CD14-positive monocyte (primary cell): Measurements from ENCODE around the gene RESP18. TPM values are rescaled to one million over a fixed set of nuclear protein-coding genes. Genes with fewer than 3 reads are reported as not detected.

Experiments used
- DNase-seq, 3 donors: peaks; one replicate each; pipeline ENCODE4 v3.0.0-alpha.2; 2011 to 2022
- H2AFZ ChIP-seq: 2 replicates; pipeline ENCODE4 v1.6.0; 2012; ENCODE audit warnings: mild to moderate bottlenecking, low read depth, low read length, inconsistent platforms; ENCODE audit not compliant: insufficient read depth, poor library complexity, severe bottlenecking
- H3K27ac ChIP-seq, 2 donors: 1 replicate in 1 of 2; 2 replicates in 1 of 2; pipeline ENCODE4 v1.5.1; 2012 to 2013; ENCODE audit warnings: low read length in 2 of 2, control low read depth in 1 of 2, inconsistent platforms in 1 of 2, low read depth in 1 of 2, mild to moderate bottlenecking in 1 of 2
- H3K27me3 ChIP-seq, 2 donors: one replicate each; pipeline versions ENCODE4 v1.6.0 to v1.6.1; 2011 to 2013; ENCODE audit warnings: low read length in 2 of 2; ENCODE audit not compliant: control insufficient read depth in 2 of 2, insufficient read depth in 2 of 2
- H3K36me3 ChIP-seq, 2 donors: replicated peaks in 1 of 2; 1 replicate in 1 of 2; 2 replicates in 1 of 2; pipeline versions ENCODE4 v1.5.1 to v1.6.1; 2012 to 2013; ENCODE audit warnings: low read length in 2 of 2, control low read depth in 1 of 2, inconsistent platforms in 1 of 2, mild to moderate bottlenecking in 1 of 2; ENCODE audit not compliant: insufficient read depth in 2 of 2, control insufficient read depth in 1 of 2
- H3K4me1 ChIP-seq, 2 donors: 1 replicate in 1 of 2; 2 replicates in 1 of 2; pipeline versions ENCODE4 v1.5.1 to v1.6.1; 2012 to 2013; ENCODE audit warnings: low read length in 2 of 2, control low read depth in 1 of 2, inconsistent platforms in 1 of 2, mild to moderate bottlenecking in 1 of 2, moderate library complexity in 1 of 2; ENCODE audit not compliant: insufficient read depth in 2 of 2, control insufficient read depth in 1 of 2
- H3K4me2 ChIP-seq: replicated peaks from 2 replicates; pipeline ENCODE3; 2012; ENCODE audit warnings: low read length, moderate library complexity, mild to moderate bottlenecking; ENCODE audit not compliant: poor library complexity, severe bottlenecking; ENCODE audit errors: extremely low read depth
- H3K4me3 ChIP-seq, 3 experiments: fragments of 200-600 bp in 1 of 3; sonication (generic) in 1 of 3; replicated peaks in 1 of 3; 1 replicate in 2 of 3; 2 replicates in 1 of 3; pipeline ENCODE4 v1.5.1; 2011 to 2013; ENCODE audit warnings: low read length in 3 of 3, mild to moderate bottlenecking in 3 of 3, control low read depth in 2 of 3, low read depth in 2 of 3, inconsistent platforms in 1 of 3, moderate library complexity in 1 of 3
- H3K79me2 ChIP-seq: 2 replicates; pipeline ENCODE4 v1.6.0; 2012; ENCODE audit warnings: mild to moderate bottlenecking, control low read depth, inconsistent platforms, low read length, moderate library complexity; ENCODE audit not compliant: insufficient read depth
- H3K9ac ChIP-seq: 2 replicates; pipeline ENCODE4 v1.6.0; 2017; ENCODE audit warnings: low read length, mild to moderate bottlenecking; ENCODE audit not compliant: insufficient read depth, poor library complexity, severe bottlenecking
- H3K9me3 ChIP-seq, 2 donors: replicated peaks in 1 of 2; 1 replicate in 1 of 2; 2 replicates in 1 of 2; pipeline versions ENCODE4 v1.5.1 to v1.6.1; 2012 to 2013; ENCODE audit warnings: low read length in 2 of 2, control low read depth in 1 of 2; ENCODE audit not compliant: control insufficient read depth in 1 of 2, insufficient read depth in 1 of 2
- H4K20me1 ChIP-seq: 2 replicates; pipeline ENCODE4 v1.6.0; 2012; ENCODE audit warnings: mild to moderate bottlenecking, low read length, control low read depth, moderate library complexity; ENCODE audit not compliant: insufficient read depth
- H3K27ac Mint-ChIP-seq, 7 donors: one replicate each; pipeline ENCODE4 v1.8.0; 2020; ENCODE audit warnings: mild to moderate bottlenecking in 7 of 7, mixed read lengths in 7 of 7, moderate library complexity in 6 of 7, inconsistent platforms in 2 of 7
- H3K27me3 Mint-ChIP-seq, 3 donors: one replicate each; pipeline ENCODE4 v1.8.0; 2021 to 2022; ENCODE audit warnings: low read depth in 3 of 3, mild to moderate bottlenecking in 3 of 3, mixed read lengths in 3 of 3, moderate library complexity in 3 of 3, inconsistent platforms in 1 of 3
- H3K36me3 Mint-ChIP-seq, 2 donors: one replicate each; pipeline ENCODE4 v1.8.0; 2020; ENCODE audit warnings: mixed read lengths in 2 of 2, inconsistent platforms in 1 of 2, mild to moderate bottlenecking in 1 of 2
- H3K4me1 Mint-ChIP-seq: one replicate; pipeline ENCODE4 v1.8.0; 2020; ENCODE audit warnings: mild to moderate bottlenecking, mixed read lengths
- H3K4me3 Mint-ChIP-seq, 2 donors: one replicate each; pipeline ENCODE4 v1.8.0; 2020; ENCODE audit warnings: mild to moderate bottlenecking in 2 of 2, mixed read lengths in 2 of 2, moderate library complexity in 1 of 2
- H3K9me3 Mint-ChIP-seq, 7 donors: one replicate each; pipeline ENCODE4 v1.8.0; 2020 to 2022; ENCODE audit warnings: mixed read lengths in 7 of 7, mild to moderate bottlenecking in 6 of 7, moderate library complexity in 6 of 7, inconsistent platforms in 2 of 7
- WGBS: methylation state at CpG from one replicate; pipeline ENCODE4 v1.1.5; 2013; ENCODE audit warnings: missing lambda C conversion rate; ENCODE audit not compliant: insufficient coverage; 5-methylcytosine and 5-hydroxymethylcytosine counted together
- intact Hi-C, 2 donors: fragments of 100-400 bp; cut with micrococcal nuclease; formaldehyde crosslinking; loops; one replicate each; pipeline versions ENCODE4 v1.15.0 to v1.15.1; 2023
- polyA plus RNA-seq, 3 donors: library from polyadenylated mRNA; depleted of rRNA in 1 of 3; unstranded in 2 of 3; stranded (reverse) in 1 of 3; fragments of 300-500 nt in 2 of 3; fragments of >200 nt in 1 of 3; fragmentation: Illumina TruSeq in 2 of 3; gene quantifications; 1 replicate in 2 of 3; 2 replicates in 1 of 3; pipeline ENCODE4 v1.2.3, GENCODE V29; 2012 to 2021
- TF ChIP-seq, protein P1 (sequence below): fragments of 200-600 bp; IDR thresholded peaks from one replicate; pipeline ENCODE4 v1.8.0; 2022; ENCODE audit warnings: antibody characterized with exemption, mild to moderate bottlenecking

The RESP18 gene
- polyA plus RNA-seq, 3 donors = not detected

DNA sequence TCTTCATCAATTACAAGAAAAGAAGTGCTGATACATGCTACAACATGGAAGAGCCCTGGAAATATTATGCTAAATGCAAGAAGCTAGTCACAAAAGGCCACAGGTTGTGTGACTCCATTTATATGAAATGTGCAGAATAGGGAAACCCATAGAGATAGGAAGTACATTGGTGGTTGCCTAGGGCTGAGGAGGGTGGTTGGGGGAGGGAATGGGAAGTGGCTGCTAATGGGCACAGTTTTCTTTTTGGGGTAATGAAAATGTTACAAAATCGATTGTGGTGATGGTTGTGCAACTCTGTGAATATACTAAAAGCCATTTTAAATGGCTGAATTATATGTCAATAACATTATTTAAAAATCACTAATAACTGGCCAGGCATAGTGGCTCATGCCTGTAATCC, 24.3 kb upstream of the RESP18 start:
- intact Hi-C loops = no loop called here
- Mint-ChIP-seq H3K9me3 (peaks cover 0 to 9% (median 0%) of the 10 kb centered on the region in 7 donors), H3K27ac (peak overlapping the region in 5 of 7 donors; percentile 41 to 79 (median 60)), H3K4me1 (peaks cover 31% of the 10 kb centered on the region), H3K27me3 (peaks cover 20 to 31% (median 24%) of the 10 kb centered on the region in 3 donors), H3K36me3 (peaks cover 0 to 4% of the 10 kb centered on the region in 2 donors), H3K4me3 (no peak overlapping the region)
- no peaks in the 10 kb centered on the region for H3K36me3 ChIP-seq
- peak overlapping the region in 1 of 3 experiments; percentile 30 for H3K4me3 ChIP-seq
- H4K20me1 ChIP-seq = no peaks in the 10 kb centered on the region
- no peaks in the 10 kb centered on the region for H3K9me3 ChIP-seq
- TF ChIP-seq, protein P1, sequence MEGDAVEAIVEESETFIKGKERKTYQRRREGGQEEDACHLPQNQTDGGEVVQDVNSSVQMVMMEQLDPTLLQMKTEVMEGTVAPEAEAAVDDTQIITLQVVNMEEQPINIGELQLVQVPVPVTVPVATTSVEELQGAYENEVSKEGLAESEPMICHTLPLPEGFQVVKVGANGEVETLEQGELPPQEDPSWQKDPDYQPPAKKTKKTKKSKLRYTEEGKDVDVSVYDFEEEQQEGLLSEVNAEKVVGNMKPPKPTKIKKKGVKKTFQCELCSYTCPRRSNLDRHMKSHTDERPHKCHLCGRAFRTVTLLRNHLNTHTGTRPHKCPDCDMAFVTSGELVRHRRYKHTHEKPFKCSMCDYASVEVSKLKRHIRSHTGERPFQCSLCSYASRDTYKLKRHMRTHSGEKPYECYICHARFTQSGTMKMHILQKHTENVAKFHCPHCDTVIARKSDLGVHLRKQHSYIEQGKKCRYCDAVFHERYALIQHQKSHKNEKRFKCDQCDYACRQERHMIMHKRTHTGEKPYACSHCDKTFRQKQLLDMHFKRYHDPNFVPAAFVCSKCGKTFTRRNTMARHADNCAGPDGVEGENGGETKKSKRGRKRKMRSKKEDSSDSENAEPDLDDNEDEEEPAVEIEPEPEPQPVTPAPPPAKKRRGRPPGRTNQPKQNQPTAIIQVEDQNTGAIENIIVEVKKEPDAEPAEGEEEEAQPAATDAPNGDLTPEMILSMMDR = no peak
- H2AFZ ChIP-seq = no peak overlapping the region
- H3K27ac ChIP-seq = peak overlapping the region in 1 of 2 donors; percentile 32
- H3K4me1 ChIP-seq = peaks cover 27 to 33% of the 10 kb centered on the region in 2 donors
- no peaks in the 10 kb centered on the region for H3K79me2 ChIP-seq
- H3K4me2 ChIP-seq = peak overlapping the region; percentile 20
- H3K27me3 ChIP-seq = peaks cover 9 to 14% of the 10 kb centered on the region in 2 donors
- peak; percentile 62 to 81 (median 73) for DNase-seq
- H3K9ac ChIP-seq = no peak overlapping the region
- WGBS = no CpG with 5 or more reads among the region's 1 CpG

DNA sequence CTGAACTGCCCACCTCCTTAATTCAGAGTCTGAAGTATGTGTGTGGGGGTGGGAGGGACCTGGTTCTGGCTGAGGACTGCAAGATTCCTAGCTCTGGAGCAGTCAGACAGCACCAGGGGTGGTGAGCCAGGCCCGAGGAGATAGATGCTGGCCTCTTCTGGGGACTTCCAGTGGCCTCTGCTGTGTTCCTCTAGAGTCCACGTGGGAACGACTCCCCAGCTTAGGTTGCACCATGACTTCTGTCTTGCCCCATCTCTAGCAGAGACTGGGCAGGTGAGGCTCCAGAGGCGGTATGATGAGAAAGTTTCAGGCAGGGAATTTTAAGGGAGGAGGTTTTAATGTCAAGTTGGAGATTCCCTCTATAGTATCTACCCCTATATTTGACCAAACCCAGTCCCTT, 22.0 kb upstream of the RESP18 start:
- H3K4me1 Mint-ChIP-seq = peaks cover 36% of the 10 kb centered on the region
- no peaks in the 10 kb centered on the region for H4K20me1 ChIP-seq
- no peak overlapping the region for H3K4me3 ChIP-seq
- H3K27ac Mint-ChIP-seq = peak overlapping the region in 1 of 7 donors; percentile 50
- no peak overlapping the region for H3K4me3 Mint-ChIP-seq
- H3K9me3 ChIP-seq = no peaks in the 10 kb centered on the region
- no peak overlapping the region for H2AFZ ChIP-seq
- peaks cover 5 to 24% of the 10 kb centered on the region in 2 donors for H3K27me3 ChIP-seq
- no peak overlapping the region for H3K4me2 ChIP-seq
- H3K9me3 Mint-ChIP-seq = peaks cover 0 to 9% (median 0%) of the 10 kb centered on the region in 7 donors
- H3K27ac ChIP-seq = no peak overlapping the region
- TF ChIP-seq, protein P1 = no peak
- peaks cover 30 to 33% of the 10 kb centered on the region in 2 donors for H3K4me1 ChIP-seq
- 35% methylated on average over 3 of the region's 4 CpGs for WGBS
- H3K36me3 Mint-ChIP-seq = no peaks in the 10 kb centered on the region
- H3K79me2 ChIP-seq = no peaks in the 10 kb centered on the region
- H3K9ac ChIP-seq = no peak overlapping the region
- no peak for DNase-seq
- intact Hi-C loops = no loop called here
- H3K27me3 Mint-ChIP-seq = peaks cover 22 to 34% (median 34%) of the 10 kb centered on the region in 3 donors
- H3K36me3 ChIP-seq = no peaks in the 10 kb centered on the region
